Endothelial cell (in vitro differentiated cells): Measurements from ENCODE around the gene MYO9B. TPM values are rescaled to one million over a fixed set of nuclear protein-coding genes. Genes with fewer than 3 reads are reported as not detected.

Experiments
- DNase-seq: peaks from one replicate; pipeline ENCODE4 v3.0.0; 2021; ENCODE audit warnings: low spot score
- H3K27ac Mint-ChIP-seq: one replicate; pipeline ENCODE4 v1.8.0; 2021; ENCODE audit warnings: mixed read lengths, inconsistent platforms; ENCODE audit not compliant: unreplicated experiment
- H3K27me3 Mint-ChIP-seq: one replicate; pipeline ENCODE4 v1.8.0; 2021; ENCODE audit warnings: mild to moderate bottlenecking, moderate library complexity, mixed read lengths, inconsistent platforms; ENCODE audit not compliant: unreplicated experiment
- H3K36me3 Mint-ChIP-seq: one replicate; pipeline ENCODE4 v1.8.0; 2021; ENCODE audit warnings: mild to moderate bottlenecking, low read depth, mixed read lengths, inconsistent platforms; ENCODE audit not compliant: unreplicated experiment
- H3K4me1 Mint-ChIP-seq: one replicate; pipeline ENCODE4 v1.8.0; 2021; ENCODE audit warnings: mild to moderate bottlenecking, mixed read lengths, inconsistent platforms; ENCODE audit not compliant: unreplicated experiment
- H3K4me3 Mint-ChIP-seq: one replicate; pipeline ENCODE4 v1.8.0; 2021; ENCODE audit warnings: mild to moderate bottlenecking, mixed read lengths, inconsistent platforms; ENCODE audit not compliant: unreplicated experiment
- H3K9me3 Mint-ChIP-seq: one replicate; pipeline ENCODE4 v1.8.0; 2021; ENCODE audit warnings: mixed read lengths, inconsistent platforms; ENCODE audit not compliant: unreplicated experiment
- total RNA-seq: library from RNA; stranded (reverse); fragmentation: NEBNext Ultra II Directional; extraction: Animal tissue kit (Norgen Biotek cat#: 25700); gene quantifications from one replicate; pipeline ENCODE4 v1.2.1, GENCODE V29; 2021; ENCODE audit not compliant: unreplicated experiment
- TF ChIP-seq, protein P1 (sequence below): fragments of 200-600 bp; sonication (generic); IDR thresholded peaks from one replicate; pipeline ENCODE4 v1.5.0; 2021; ENCODE audit warnings: antibody characterized with exemption; ENCODE audit not compliant: unreplicated experiment

MYO9B gene
- total RNA-seq, 1 donor from 2014 or later: 62.4 TPM

DNA sequence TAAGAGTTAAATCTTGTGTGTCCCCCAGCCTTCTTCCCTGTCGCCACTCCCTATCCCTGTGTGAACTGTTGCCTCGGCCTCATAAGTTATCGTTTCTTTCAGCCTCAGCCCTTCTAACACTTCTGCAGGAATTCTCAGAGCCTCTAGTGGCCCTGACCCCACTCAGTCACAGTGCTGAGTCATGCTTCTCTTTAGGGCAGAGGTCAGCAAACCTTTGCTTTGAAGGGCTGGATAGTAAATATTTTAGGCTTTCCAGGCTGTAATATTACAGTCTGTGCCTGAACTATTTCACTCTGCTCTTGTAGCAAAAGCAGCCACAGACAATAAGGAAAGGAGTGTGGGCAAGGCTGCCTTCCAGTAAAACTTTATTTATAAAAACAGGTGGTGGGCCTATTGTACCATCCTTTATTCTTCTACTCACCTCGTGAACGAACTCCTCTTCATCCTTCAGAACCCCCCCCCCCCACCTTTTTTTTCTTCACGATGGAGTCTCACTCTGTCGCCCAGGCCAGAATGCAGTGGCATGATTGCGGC, 22.1 kb downstream of the MYO9B start:
- Mint-ChIP-seq H3K27ac (no peak overlapping the region), H3K27me3 (peaks cover 6% of the 10 kb centered on the region), H3K36me3 (peaks cover 19% of the 10 kb centered on the region)

DNA sequence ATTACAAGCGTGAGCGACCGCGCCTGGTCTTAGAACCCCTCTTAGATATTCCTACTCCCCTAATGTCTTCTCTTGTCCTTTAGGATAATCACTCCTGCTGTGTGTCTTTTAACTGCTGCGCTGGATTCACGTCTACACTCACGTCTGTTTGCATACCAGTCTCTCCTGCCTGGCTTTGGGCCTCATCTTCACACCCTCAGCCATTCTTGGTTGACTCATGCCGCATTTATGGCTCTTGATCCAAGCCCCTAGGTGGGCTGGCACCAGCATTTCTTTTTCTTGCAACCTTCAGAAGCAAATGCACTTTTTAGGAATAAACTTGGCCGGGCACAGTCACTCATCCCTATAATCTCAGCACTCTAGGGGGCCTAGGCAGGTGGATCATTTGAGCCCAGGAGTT, 22.7 kb downstream of the MYO9B start:
- Mint-ChIP-seq H3K27me3 (peaks cover 6% of the 10 kb centered on the region), H3K36me3 (peaks cover 26% of the 10 kb centered on the region), H3K27ac (no peak overlapping the region), H3K9me3 (no peaks in the 10 kb centered on the region), H3K4me1 (no peaks in the 10 kb centered on the region), H3K4me3 (no peak overlapping the region)
- no peak for DNase-seq
- TF ChIP-seq, protein P1, sequence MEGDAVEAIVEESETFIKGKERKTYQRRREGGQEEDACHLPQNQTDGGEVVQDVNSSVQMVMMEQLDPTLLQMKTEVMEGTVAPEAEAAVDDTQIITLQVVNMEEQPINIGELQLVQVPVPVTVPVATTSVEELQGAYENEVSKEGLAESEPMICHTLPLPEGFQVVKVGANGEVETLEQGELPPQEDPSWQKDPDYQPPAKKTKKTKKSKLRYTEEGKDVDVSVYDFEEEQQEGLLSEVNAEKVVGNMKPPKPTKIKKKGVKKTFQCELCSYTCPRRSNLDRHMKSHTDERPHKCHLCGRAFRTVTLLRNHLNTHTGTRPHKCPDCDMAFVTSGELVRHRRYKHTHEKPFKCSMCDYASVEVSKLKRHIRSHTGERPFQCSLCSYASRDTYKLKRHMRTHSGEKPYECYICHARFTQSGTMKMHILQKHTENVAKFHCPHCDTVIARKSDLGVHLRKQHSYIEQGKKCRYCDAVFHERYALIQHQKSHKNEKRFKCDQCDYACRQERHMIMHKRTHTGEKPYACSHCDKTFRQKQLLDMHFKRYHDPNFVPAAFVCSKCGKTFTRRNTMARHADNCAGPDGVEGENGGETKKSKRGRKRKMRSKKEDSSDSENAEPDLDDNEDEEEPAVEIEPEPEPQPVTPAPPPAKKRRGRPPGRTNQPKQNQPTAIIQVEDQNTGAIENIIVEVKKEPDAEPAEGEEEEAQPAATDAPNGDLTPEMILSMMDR: no peak

More for the DNA sequence above, 22.1 kb downstream of the MYO9B start:
- no peaks in the 10 kb centered on the region for H3K9me3 Mint-ChIP-seq
- no peaks in the 10 kb centered on the region for H3K4me1 Mint-ChIP-seq
- TF ChIP-seq, protein P1: no peak
- H3K4me3 Mint-ChIP-seq: no peak overlapping the region
- DNase-seq: no peak

DNA sequence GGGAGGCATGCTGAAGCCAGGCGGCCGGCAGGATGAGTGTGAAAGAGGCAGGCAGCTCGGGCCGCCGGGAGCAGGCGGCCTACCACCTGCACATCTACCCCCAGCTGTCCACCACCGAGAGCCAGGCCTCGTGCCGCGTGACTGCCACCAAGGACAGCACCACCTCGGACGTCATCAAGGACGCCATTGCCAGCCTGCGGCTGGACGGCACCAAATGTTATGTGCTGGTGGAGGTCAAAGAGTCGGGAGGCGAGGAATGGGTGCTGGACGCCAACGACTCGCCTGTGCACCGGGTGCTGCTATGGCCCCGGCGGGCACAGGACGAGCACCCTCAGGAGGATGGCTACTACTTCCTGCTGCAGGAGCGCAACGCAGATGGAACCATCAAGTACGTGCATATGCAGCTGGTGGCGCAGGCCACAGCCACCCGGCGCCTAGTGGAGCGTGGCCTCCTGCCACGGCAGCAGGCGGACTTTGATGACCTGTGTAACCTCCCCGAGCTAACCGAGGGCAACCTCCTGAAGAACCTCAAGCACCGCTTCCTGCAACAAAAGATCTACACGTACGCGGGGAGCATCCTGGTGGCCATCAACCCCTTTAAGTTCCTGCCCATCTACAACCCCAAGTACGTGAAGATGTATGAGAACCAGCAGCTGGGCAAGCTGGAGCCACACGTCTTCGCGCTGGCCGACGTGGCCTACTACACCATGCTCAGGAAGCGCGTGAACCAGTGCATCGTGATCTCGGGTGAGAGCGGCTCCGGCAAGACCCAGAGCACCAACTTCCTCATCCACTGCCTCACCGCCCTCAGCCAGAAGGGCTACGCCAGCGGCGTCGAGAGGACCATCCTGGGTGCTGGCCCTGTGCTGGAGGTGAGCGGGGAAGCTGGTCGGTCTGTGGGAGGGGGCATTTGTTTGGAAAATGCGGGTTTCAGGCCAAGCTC, 26.4 kb downstream of the MYO9B start:
- TF ChIP-seq, protein P1: no peak
- H3K9me3 Mint-ChIP-seq: no peaks in the 10 kb centered on the region
- peaks cover 3% of the 10 kb centered on the region for H3K27me3 Mint-ChIP-seq
- no peaks in the 10 kb centered on the region for H3K4me1 Mint-ChIP-seq
- H3K4me3 Mint-ChIP-seq: peak overlapping the region; percentile 76
- no peak overlapping the region for H3K27ac Mint-ChIP-seq
- DNase-seq: no peak
- peaks cover 31% of the 10 kb centered on the region for H3K36me3 Mint-ChIP-seq

DNA sequence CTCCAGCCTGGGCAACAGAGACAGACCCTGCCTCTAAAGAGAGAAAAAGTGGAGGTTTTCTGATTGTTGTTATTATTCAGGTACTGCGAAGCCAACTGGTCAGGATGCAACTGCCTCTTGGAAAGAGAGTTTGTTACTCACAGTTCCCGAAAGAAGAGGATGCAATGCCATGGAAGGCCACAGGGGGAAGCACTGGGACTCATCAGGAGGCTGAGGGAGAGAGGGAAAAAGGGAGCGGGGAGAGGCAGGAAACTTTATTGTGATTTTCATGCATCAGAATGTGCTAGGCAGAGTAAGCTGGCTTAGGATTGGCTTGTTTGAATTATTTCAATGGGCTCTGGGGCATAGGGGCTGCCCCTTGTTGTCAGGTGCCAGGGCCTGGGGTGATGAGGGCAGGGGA, 27.6 kb downstream of the MYO9B start:
- H3K36me3 Mint-ChIP-seq: peaks cover 31% of the 10 kb centered on the region
- no peaks in the 10 kb centered on the region for H3K9me3 Mint-ChIP-seq
- TF ChIP-seq, protein P1: peak; percentile 65
- H3K27me3 Mint-ChIP-seq: peaks cover 3% of the 10 kb centered on the region
- peak overlapping the region; percentile 10 for H3K27ac Mint-ChIP-seq
- H3K4me1 Mint-ChIP-seq: no peaks in the 10 kb centered on the region
- DNase-seq: peak; percentile 25
- peak overlapping the region; percentile 31 for H3K4me3 Mint-ChIP-seq

DNA sequence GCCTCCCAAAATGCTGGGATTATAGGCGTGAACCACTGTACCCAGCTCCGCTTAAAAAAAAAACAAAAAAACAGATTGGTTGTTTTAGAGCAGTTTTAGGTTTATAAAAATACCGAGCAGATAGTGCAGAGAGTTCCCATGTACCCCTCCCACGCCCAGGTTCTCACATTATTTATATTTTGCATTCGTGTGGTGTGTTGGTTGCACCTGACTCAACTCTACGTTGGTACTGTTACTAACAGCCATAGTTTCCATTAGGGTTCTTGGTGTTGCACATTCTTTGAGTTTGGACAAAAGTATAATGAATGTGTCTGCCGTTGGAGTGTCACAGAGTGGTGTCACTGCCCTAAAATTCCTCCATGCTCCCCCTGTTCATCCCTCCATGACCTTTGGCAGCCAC, 29.1 kb downstream of the MYO9B start:
- Mint-ChIP-seq H3K4me3 (no peak overlapping the region), H3K36me3 (peaks cover 32% of the 10 kb centered on the region), H3K9me3 (no peaks in the 10 kb centered on the region), H3K27me3 (peaks cover 2% of the 10 kb centered on the region), H3K27ac (no peak overlapping the region), H3K4me1 (no peaks in the 10 kb centered on the region)
- DNase-seq: no peak
- TF ChIP-seq, protein P1: no peak
